GM21576 (cell line): Measurements from ENCODE around the gene SLC47A2.

Source experiments
- ATAC-seq: cut with Tn5 transposase; IDR thresholded peaks from one replicate; pipeline ENCODE4 v1.9.1; 2021; ENCODE audit warnings: mild to moderate bottlenecking, moderate library complexity; ENCODE audit not compliant: unreplicated experiment

Gene SLC47A2

GRCh38 chr17:19747829-19748806 is 31.7 kb upstream of the SLC47A2 start, which contains the start of gene ALDH3A1:
ALDH3A1 (minus strand) TSS chr17:19748298; CDS start chr17:19745129, 3,169 bp downstream.
- no peak for ATAC-seq

- ATAC-seq, result no peak
These were observed 30.9 kb upstream of the SLC47A2 start for GRCh38 chr17:19747159-19747719.

GRCh38 chr17:19746517-19746916 is 30.1 kb upstream of the SLC47A2 start:
- ATAC-seq, result no peak

- peak; percentile 59 for ATAC-seq
These were observed 28.8 kb upstream of the SLC47A2 start for GRCh38 chr17:19744922-19745757.

GRCh38 chr17:19744492-19744891 is 28.1 kb upstream of the SLC47A2 start:
- no peak for ATAC-seq

- ATAC-seq, result no peak
These were observed 27.0 kb upstream of the SLC47A2 start for GRCh38 chr17:19743101-19744100.

- ATAC-seq, result no peak
These were observed 26.1 kb upstream of the SLC47A2 start for GRCh38 chr17:19742495-19742894.

- no peak for ATAC-seq
These were observed 25.6 kb upstream of the SLC47A2 start for GRCh38 chr17:19741832-19742457.

- ATAC-seq, result no peak
These were observed 24.5 kb upstream of the SLC47A2 start for GRCh38 chr17:19740933-19741332.

GRCh38 chr17:19739241-19740201 is 23.1 kb upstream of the SLC47A2 start:
- ATAC-seq, result no peak

- no peak for ATAC-seq
These were observed 22.4 kb upstream of the SLC47A2 start for GRCh38 chr17:19738757-19739156.

- ATAC-seq, result no peak
These were observed 21.7 kb upstream of the SLC47A2 start for GRCh38 chr17:19738073-19738449.

GRCh38 chr17:19737305-19738072 is 21.1 kb upstream of the SLC47A2 start:
- no peak for ATAC-seq

- ATAC-seq, result no peak
These were observed 19.7 kb upstream of the SLC47A2 start for GRCh38 chr17:19736071-19736470.

- ATAC-seq, result no peak
These were observed 17.7 kb upstream of the SLC47A2 start for GRCh38 chr17:19733953-19734526.

GRCh38 chr17:19731626-19732025 is 15.2 kb upstream of the SLC47A2 start:
- ATAC-seq, result no peak

GRCh38 chr17:19730843-19731242 is 14.5 kb upstream of the SLC47A2 start:
- ATAC-seq, result no peak
